WTC11 (cell line): ENCODE data around the gene PDIK1L. TPM values are rescaled to one million over a fixed set of nuclear protein-coding genes. Genes with fewer than 3 reads are reported as not detected.
A peak's percentile ranks its signal among the peaks of the same experiment; 100 is the strongest.

Experiments used
- ARID4B ChIP-seq: sonication (generic); formaldehyde crosslinking; IDR thresholded peaks from 2 replicates; pipeline ENCODE4 v1.8.0; 2023; ENCODE audit warnings: missing genetic modification reagents, mild to moderate bottlenecking, borderline replicate concordance
- ATF2 ChIP-seq: sonication (generic); formaldehyde crosslinking; IDR thresholded peaks from 2 replicates; pipeline ENCODE4 v1.8.1; 2022; ENCODE audit warnings: low read depth, missing genetic modification reagents, borderline replicate concordance
- ATF3 ChIP-seq: sonication (generic); formaldehyde crosslinking; conservative IDR thresholded peaks from 2 replicates; pipeline ENCODE4 v1.8.1; 2022; ENCODE audit warnings: mild to moderate bottlenecking, missing genetic modification reagents
- ERG ChIP-seq: fragments of 250-450 bp; sonication (Bioruptor Pico); IDR thresholded peaks from 2 replicates; pipeline ENCODE4 v1.8.0; 2021; ENCODE audit warnings: mild to moderate bottlenecking
- GRHL2 ChIP-seq: fragments of 250-450 bp; sonication (Bioruptor Pico); IDR thresholded peaks from 2 replicates; pipeline ENCODE4 v1.8.0; 2022; ENCODE audit warnings: mild to moderate bottlenecking, moderate library complexity; ENCODE audit not compliant: insufficient replicate concordance, severe bottlenecking
- GTF2I ChIP-seq: fragments of 250-450 bp; sonication (Bioruptor Pico); conservative IDR thresholded peaks from 2 replicates; pipeline ENCODE4 v1.4.0; 2021; ENCODE audit warnings: mild to moderate bottlenecking
- HMGA2 ChIP-seq: fragments of 250-450 bp; sonication (Bioruptor Pico); IDR thresholded peaks from 2 replicates; pipeline ENCODE4 v1.4.0; 2021; ENCODE audit warnings: mild to moderate bottlenecking, moderate library complexity
- KAT7 ChIP-seq: sonication (generic); formaldehyde crosslinking; IDR thresholded peaks from 2 replicates; pipeline ENCODE4 v1.8.1; 2023; ENCODE audit warnings: missing genetic modification reagents, mild to moderate bottlenecking, borderline replicate concordance
- MAX ChIP-seq: sonication (generic); formaldehyde crosslinking; IDR thresholded peaks from 2 replicates; pipeline ENCODE4 v1.8.0; 2022; ENCODE audit warnings: mild to moderate bottlenecking, missing genetic modification reagents
- NFE2L1 ChIP-seq: sonication (generic); formaldehyde crosslinking; IDR thresholded peaks from 2 replicates; pipeline ENCODE4 v1.8.1; 2023; ENCODE audit warnings: missing genetic modification reagents
- NFYB ChIP-seq: sonication (generic); formaldehyde crosslinking; conservative IDR thresholded peaks from 2 replicates; pipeline ENCODE4 v1.8.0; 2022; ENCODE audit warnings: low read depth, missing genetic modification reagents
- NR1H2 ChIP-seq: sonication (generic); formaldehyde crosslinking; IDR thresholded peaks from 2 replicates; pipeline ENCODE4 v1.9.0; 2021; ENCODE audit warnings: mild to moderate bottlenecking, moderate library complexity, missing genetic modification reagents
- NR3C1 ChIP-seq: sonication (generic); formaldehyde crosslinking; conservative IDR thresholded peaks from 2 replicates; pipeline ENCODE4 v1.8.1; 2023; ENCODE audit warnings: low read depth, mild to moderate bottlenecking, missing genetic modification reagents
- SOX15 ChIP-seq: fragments of 250-450 bp; sonication (Bioruptor Pico); IDR thresholded peaks from 2 replicates; pipeline ENCODE4 v1.9.0; 2021; ENCODE audit warnings: mild to moderate bottlenecking
- SP1 ChIP-seq: sonication (generic); formaldehyde crosslinking; conservative IDR thresholded peaks from 2 replicates; pipeline ENCODE4 v1.8.1; 2022; ENCODE audit warnings: missing genetic modification reagents
- USF1 ChIP-seq: sonication (generic); formaldehyde crosslinking; IDR thresholded peaks from 2 replicates; pipeline ENCODE4 v1.8.0; 2022; ENCODE audit warnings: mild to moderate bottlenecking, missing genetic modification reagents
- ZMAT4 ChIP-seq: fragments of 250-450 bp; sonication (Bioruptor Pico); IDR thresholded peaks from 2 replicates; pipeline ENCODE4 v1.9.0; 2021; ENCODE audit warnings: mild to moderate bottlenecking
- ZNF138 ChIP-seq: sonication (generic); formaldehyde crosslinking; conservative IDR thresholded peaks from 2 replicates; pipeline ENCODE4 v1.8.1; 2022; ENCODE audit warnings: mild to moderate bottlenecking, moderate library complexity, missing genetic modification reagents
- ZNF396 ChIP-seq: fragments of 250-450 bp; sonication (Bioruptor Pico); IDR thresholded peaks from 2 replicates; pipeline ENCODE4 v1.8.0; 2021; ENCODE audit warnings: mild to moderate bottlenecking, moderate library complexity, borderline replicate concordance
- ZNF416 ChIP-seq: fragments of 250-450 bp; sonication (Bioruptor Pico); IDR thresholded peaks from 2 replicates; pipeline ENCODE4 v1.9.0; 2021; ENCODE audit warnings: mild to moderate bottlenecking, inconsistent platforms
- ZNF423 ChIP-seq: fragments of 250-450 bp; sonication (Bioruptor Pico); IDR thresholded peaks from 2 replicates; pipeline ENCODE4 v2.1.2; 2022; ENCODE audit warnings: mild to moderate bottlenecking, moderate library complexity
- ZNF512 ChIP-seq: sonication (generic); formaldehyde crosslinking; IDR thresholded peaks from 2 replicates; pipeline ENCODE4 v1.8.1; 2022; ENCODE audit warnings: missing genetic modification reagents, borderline replicate concordance
- ZNF532 ChIP-seq: fragments of 250-450 bp; sonication (Bioruptor Pico); IDR thresholded peaks from 2 replicates; pipeline ENCODE4 v1.9.0; 2021; ENCODE audit warnings: mild to moderate bottlenecking, borderline replicate concordance
- total RNA-seq: library from RNA; stranded (reverse); gene quantifications from 3 replicates; pipeline ENCODE4 v1.2.3, GENCODE V29; 2021

PDIK1L gene
- total RNA-seq, 1 experiment from 2014 or later = 5.5 TPM

GRCh38 chr1:26161415-26162219 is 50.0 kb downstream of the PDIK1L start (continued):
- TF ChIP-seq ZNF512 (CRISPR knock-in tag) (no peak), ZNF138 (CRISPR knock-in tag) (no peak), ARID4B (CRISPR knock-in tag) (peak; percentile 89; the same call in 1 of the 2 replicates), ZNF423 (CRISPR knock-in tag) (peak; percentile 58; the same call in 1 of the 2 replicates), ATF3 (CRISPR knock-in tag) (no peak), SP1 (CRISPR knock-in tag) (peak; percentile 66; the same call in 1 of the 2 replicates), GRHL2 (CRISPR knock-in tag) (no peak), USF1 (CRISPR knock-in tag) (peak; percentile 75), NR3C1 (CRISPR knock-in tag) (no peak), ZNF396 (CRISPR knock-in tag) (no peak), ATF2 (CRISPR knock-in tag) (no peak), NFE2L1 (CRISPR knock-in tag) (peak; percentile 87; the same call in 1 of the 2 replicates), ZNF416 (CRISPR knock-in tag) (no peak), NR1H2 (no peak), HMGA2 (CRISPR knock-in tag) (no peak), SOX15 (CRISPR knock-in tag) (no peak), NFYB (CRISPR knock-in tag) (0 out of 2 replicates have a peak, but pooled peaks have one; percentile 30), ZNF532 (CRISPR knock-in tag) (no peak), ERG (CRISPR knock-in tag) (no peak), ZMAT4 (CRISPR knock-in tag) (no peak), MAX (peak; percentile 98), KAT7 (0 out of 2 replicates have a peak, but pooled peaks have one; percentile 71), GTF2I (CRISPR knock-in tag) (no peak)
